GM12873 (cell line): ENCODE data around the gene RAP1GAP.

ENCODE experiments used
- TF ChIP-seq, protein P1 (sequence below): IDR thresholded peaks from 2 replicates; pipeline ENCODE4 v1.5.1; 2012; ENCODE audit warnings: low read depth, mild to moderate bottlenecking, moderate library complexity, low read length, control low read depth; ENCODE audit not compliant: insufficient read depth; ENCODE audit errors: missing control alignments

The RAP1GAP gene

GRCh38 chr1:21586846-21587601 is 82.1 kb downstream of the RAP1GAP start:
- TF ChIP-seq, protein P1, sequence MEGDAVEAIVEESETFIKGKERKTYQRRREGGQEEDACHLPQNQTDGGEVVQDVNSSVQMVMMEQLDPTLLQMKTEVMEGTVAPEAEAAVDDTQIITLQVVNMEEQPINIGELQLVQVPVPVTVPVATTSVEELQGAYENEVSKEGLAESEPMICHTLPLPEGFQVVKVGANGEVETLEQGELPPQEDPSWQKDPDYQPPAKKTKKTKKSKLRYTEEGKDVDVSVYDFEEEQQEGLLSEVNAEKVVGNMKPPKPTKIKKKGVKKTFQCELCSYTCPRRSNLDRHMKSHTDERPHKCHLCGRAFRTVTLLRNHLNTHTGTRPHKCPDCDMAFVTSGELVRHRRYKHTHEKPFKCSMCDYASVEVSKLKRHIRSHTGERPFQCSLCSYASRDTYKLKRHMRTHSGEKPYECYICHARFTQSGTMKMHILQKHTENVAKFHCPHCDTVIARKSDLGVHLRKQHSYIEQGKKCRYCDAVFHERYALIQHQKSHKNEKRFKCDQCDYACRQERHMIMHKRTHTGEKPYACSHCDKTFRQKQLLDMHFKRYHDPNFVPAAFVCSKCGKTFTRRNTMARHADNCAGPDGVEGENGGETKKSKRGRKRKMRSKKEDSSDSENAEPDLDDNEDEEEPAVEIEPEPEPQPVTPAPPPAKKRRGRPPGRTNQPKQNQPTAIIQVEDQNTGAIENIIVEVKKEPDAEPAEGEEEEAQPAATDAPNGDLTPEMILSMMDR = no peak

GRCh38 chr1:21586222-21586621 is 82.9 kb downstream of the RAP1GAP start:
- TF ChIP-seq, protein P1 = no peak

- TF ChIP-seq, protein P1 = no peak
These were observed 84.1 kb downstream of the RAP1GAP start for GRCh38 chr1:21585037-21585436.

DNA sequence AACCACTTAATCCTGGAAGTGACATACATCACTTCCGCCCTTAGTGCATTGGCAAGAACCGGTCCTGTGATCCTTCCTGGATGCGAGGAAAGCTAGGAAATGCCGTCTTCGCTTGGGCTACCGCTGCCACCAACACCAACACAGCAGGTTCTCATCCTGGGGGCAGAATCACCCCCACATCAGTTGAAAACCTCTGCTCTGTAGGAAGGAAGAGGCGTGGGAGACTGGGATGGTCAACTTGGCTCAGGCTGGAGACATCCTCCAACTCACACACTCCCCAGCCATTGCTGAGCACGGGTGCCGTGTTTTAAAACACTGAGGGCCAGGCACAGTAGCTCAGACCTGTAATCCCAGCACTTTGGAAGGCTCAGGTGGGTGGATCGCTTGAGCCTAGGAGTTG is 85.1 kb downstream of the RAP1GAP start:
- TF ChIP-seq, protein P1 = no peak

DNA sequence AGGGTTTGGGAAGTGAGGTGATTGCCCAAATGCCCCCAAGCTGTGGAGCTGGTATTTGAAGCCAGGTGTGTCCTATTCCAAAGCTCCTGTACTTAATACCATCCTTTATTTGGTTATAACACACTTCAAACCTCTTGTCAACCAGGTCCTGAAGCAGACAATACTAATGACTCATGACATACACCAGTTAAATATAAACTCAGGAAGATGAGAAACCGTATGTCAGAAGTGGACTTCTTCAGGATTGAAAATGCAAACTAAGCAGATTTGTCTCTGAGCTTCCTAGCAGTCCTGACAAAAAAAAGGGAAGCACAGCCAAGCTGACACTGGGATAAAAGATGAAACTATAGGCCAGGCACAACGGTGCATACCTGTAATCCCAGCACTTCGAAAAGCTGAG is 89.4 kb downstream of the RAP1GAP start:
- TF ChIP-seq, protein P1 = no peak

DNA sequence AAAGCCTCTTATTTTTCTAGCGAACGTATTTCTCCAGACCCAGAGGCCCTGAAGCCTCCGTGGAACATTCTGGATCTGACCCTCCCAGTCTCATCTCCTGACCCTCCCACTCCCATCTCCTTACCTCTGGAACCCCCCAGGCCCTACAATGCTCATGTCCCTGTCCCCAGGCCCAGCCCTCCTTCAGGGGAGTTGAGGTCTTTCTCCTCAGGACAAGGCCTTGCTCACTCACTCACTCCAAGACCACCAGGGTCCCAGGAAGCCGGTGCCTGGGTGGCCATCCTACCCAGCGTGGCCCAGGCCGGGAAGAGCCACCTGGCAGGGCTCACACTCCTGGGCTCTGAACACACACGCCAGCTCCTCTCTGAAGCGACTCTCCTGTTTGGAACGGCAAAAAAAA is 91.2 kb downstream of the RAP1GAP start:
- TF ChIP-seq, protein P1 = no peak

GRCh38 chr1:21577324-21577723 is 91.8 kb downstream of the RAP1GAP start:
- TF ChIP-seq, protein P1 = no peak
